Measurements from ENCODE around the gene SLC4A2.

Gene SLC4A2

GRCh38 chr7:151013733-151014497 is 45.5 kb upstream of the SLC4A2 start:
- peaks cover 5 to 11% of the 10 kb centered on the region in 2 donors for H3K27me3 ChIP-seq (ENCODE audit: control insufficient read depth in 1 of 2, insufficient read depth in 2 of 2, low read length in 2 of 2)
- peak overlapping the region; percentile 45 to 64 for H3K4me3 ChIP-seq (ENCODE audit: low read depth in 1 of 2, low read length in 2 of 2)
- peaks cover 23 to 40% of the 10 kb centered on the region in 2 donors for H3K4me1 ChIP-seq (ENCODE audit: control insufficient read depth in 1 of 2, insufficient read depth in 2 of 2, low read length in 2 of 2)
- H3K27ac ChIP-seq (ENCODE audit: low read depth, low read length), result no peak overlapping the region
- no peaks in the 10 kb centered on the region for H3K9me3 ChIP-seq (ENCODE audit: control insufficient read depth in 1 of 2, low read length in 2 of 2)
- peak overlapping the region; percentile 36 to 38 for H3K9ac ChIP-seq (ENCODE audit: low read depth in 1 of 2, low read length in 2 of 2)
- no peaks in the 10 kb centered on the region for H3K36me3 ChIP-seq (ENCODE audit: control insufficient read depth in 1 of 2, insufficient read depth in 2 of 2, low read length in 2 of 2)

DNA sequence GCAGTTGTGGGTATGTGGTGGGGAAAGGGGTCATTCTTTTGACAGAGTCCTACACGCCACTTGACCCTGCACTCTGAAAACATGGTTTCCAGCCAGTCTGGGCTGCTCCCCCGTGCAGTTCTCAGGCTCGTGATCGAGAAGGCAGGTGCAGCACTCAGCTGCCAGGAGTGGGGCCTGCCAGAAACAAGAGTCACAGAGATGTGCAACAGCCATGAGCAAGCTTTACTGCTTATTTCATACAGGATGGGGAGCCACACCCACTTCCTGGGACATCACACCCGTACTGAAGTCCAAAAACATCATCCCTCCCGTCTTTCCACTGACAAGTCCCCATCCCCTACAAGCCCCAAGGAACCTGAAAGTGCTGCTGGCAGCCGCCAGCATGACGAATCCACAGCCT is 44.4 kb upstream of the SLC4A2 start:
- Histone ChIP-seq H3K4me1 (ENCODE audit: control insufficient read depth in 1 of 2, insufficient read depth in 2 of 2, low read length in 2 of 2) (peaks cover 26 to 44% of the 10 kb centered on the region in 2 donors), H3K36me3 (ENCODE audit: control insufficient read depth in 1 of 2, insufficient read depth in 2 of 2, low read length in 2 of 2) (no peaks in the 10 kb centered on the region), H3K27ac (ENCODE audit: low read depth, low read length) (no peak overlapping the region), H3K4me3 (ENCODE audit: low read depth in 1 of 2, low read length in 2 of 2) (no peak overlapping the region), H3K9ac (ENCODE audit: low read depth in 1 of 2, low read length in 2 of 2) (no peak overlapping the region), H3K27me3 (ENCODE audit: control insufficient read depth in 1 of 2, insufficient read depth in 2 of 2, low read length in 2 of 2) (peaks cover 14 to 21% of the 10 kb centered on the region in 2 donors), H3K9me3 (ENCODE audit: control insufficient read depth in 1 of 2, low read length in 2 of 2) (no peaks in the 10 kb centered on the region)

GRCh38 chr7:151015967-151016366 is 43.4 kb upstream of the SLC4A2 start:
- H3K36me3 ChIP-seq (ENCODE audit: control insufficient read depth in 1 of 2, insufficient read depth in 2 of 2, low read length in 2 of 2), result no peaks in the 10 kb centered on the region
- H3K27me3 ChIP-seq (ENCODE audit: control insufficient read depth in 1 of 2, insufficient read depth in 2 of 2, low read length in 2 of 2), result peaks cover 24 to 31% of the 10 kb centered on the region in 2 donors
- peaks cover 26 to 41% of the 10 kb centered on the region in 2 donors for H3K4me1 ChIP-seq (ENCODE audit: control insufficient read depth in 1 of 2, insufficient read depth in 2 of 2, low read length in 2 of 2)

DNA sequence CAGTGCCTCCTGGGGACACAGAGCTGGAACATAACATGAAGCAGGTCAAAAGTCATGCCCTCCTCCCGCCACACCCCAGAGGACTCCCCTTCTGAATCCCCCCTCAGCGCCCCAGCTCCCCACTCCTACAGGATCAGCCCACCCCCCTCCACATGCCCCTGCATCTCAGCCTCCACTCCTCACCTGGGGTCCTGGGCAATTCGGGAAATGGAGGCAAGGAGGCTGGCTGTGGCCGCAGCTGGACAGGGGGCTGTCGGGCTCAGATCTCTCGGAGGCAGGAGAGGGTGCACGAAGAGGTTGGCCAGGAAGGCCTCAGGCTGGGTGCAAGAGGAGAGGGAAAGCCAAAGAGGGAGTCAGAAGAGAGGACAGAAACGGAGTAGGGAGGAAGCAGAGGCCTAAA is 42.9 kb upstream of the SLC4A2 start:
- Histone ChIP-seq H3K9me3 (ENCODE audit: control insufficient read depth in 1 of 2, low read length in 2 of 2) (no peaks in the 10 kb centered on the region), H3K4me1 (ENCODE audit: control insufficient read depth in 1 of 2, insufficient read depth in 2 of 2, low read length in 2 of 2) (peaks cover 26 to 41% of the 10 kb centered on the region in 2 donors), H3K9ac (ENCODE audit: low read depth in 1 of 2, low read length in 2 of 2) (no peak overlapping the region), H3K36me3 (ENCODE audit: control insufficient read depth in 1 of 2, insufficient read depth in 2 of 2, low read length in 2 of 2) (no peaks in the 10 kb centered on the region), H3K27ac (ENCODE audit: low read depth, low read length) (no peak overlapping the region), H3K4me3 (ENCODE audit: low read depth in 1 of 2, low read length in 2 of 2) (no peak overlapping the region), H3K27me3 (ENCODE audit: control insufficient read depth in 1 of 2, insufficient read depth in 2 of 2, low read length in 2 of 2) (peaks cover 24 to 31% of the 10 kb centered on the region in 2 donors)

More at GRCh38 chr7:151015967-151016366, 43.4 kb upstream of the SLC4A2 start:
- H3K9ac ChIP-seq (ENCODE audit: low read depth in 1 of 2, low read length in 2 of 2), result no peak overlapping the region
- no peak overlapping the region for H3K27ac ChIP-seq (ENCODE audit: low read depth, low read length)
- no peak overlapping the region for H3K4me3 ChIP-seq (ENCODE audit: low read depth in 1 of 2, low read length in 2 of 2)
- no peaks in the 10 kb centered on the region for H3K9me3 ChIP-seq (ENCODE audit: control insufficient read depth in 1 of 2, low read length in 2 of 2)

DNA sequence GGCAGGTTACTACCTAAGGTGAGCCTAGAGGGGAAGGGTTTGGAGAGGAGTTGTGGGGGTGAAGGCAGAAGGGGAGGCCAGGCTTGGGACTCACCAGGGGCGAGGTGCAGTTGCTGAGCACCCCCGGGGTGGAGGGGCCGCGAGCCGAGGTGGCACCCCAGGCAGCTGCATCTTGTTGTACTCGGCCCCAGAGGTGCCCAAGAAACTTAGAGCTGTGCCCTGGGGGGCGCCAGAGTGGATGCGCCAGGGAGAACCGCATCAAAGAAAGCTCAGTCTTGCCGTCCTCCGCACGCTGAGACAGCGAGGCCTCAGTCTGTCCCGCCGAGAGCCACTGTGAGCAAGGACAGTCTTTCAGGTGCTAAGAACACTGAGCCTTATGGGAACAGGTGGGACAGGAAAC is 42.4 kb upstream of the SLC4A2 start:
- Histone ChIP-seq H3K4me3 (ENCODE audit: low read depth in 1 of 2, low read length in 2 of 2) (no peak overlapping the region), H3K36me3 (ENCODE audit: control insufficient read depth in 1 of 2, insufficient read depth in 2 of 2, low read length in 2 of 2) (no peaks in the 10 kb centered on the region), H3K27me3 (ENCODE audit: control insufficient read depth in 1 of 2, insufficient read depth in 2 of 2, low read length in 2 of 2) (peaks cover 24 to 31% of the 10 kb centered on the region in 2 donors), H3K9ac (ENCODE audit: low read depth in 1 of 2, low read length in 2 of 2) (no peak overlapping the region), H3K27ac (ENCODE audit: low read depth, low read length) (no peak overlapping the region), H3K9me3 (ENCODE audit: control insufficient read depth in 1 of 2, low read length in 2 of 2) (no peaks in the 10 kb centered on the region), H3K4me1 (ENCODE audit: control insufficient read depth in 1 of 2, insufficient read depth in 2 of 2, low read length in 2 of 2) (peaks cover 22 to 39% of the 10 kb centered on the region in 2 donors)

- H3K4me1 ChIP-seq (ENCODE audit: control insufficient read depth in 1 of 2, insufficient read depth in 2 of 2, low read length in 2 of 2), result peaks cover 19 to 34% of the 10 kb centered on the region in 2 donors
- peak overlapping the region in 1 of 2 donors; percentile 51 for H3K4me3 ChIP-seq (ENCODE audit: low read depth in 1 of 2, low read length in 2 of 2)
- H3K36me3 ChIP-seq (ENCODE audit: control insufficient read depth in 1 of 2, insufficient read depth in 2 of 2, low read length in 2 of 2), result no peaks in the 10 kb centered on the region
- H3K27me3 ChIP-seq (ENCODE audit: control insufficient read depth in 1 of 2, insufficient read depth in 2 of 2, low read length in 2 of 2), result peaks cover 24 to 31% of the 10 kb centered on the region in 2 donors
- H3K9ac ChIP-seq (ENCODE audit: low read depth in 1 of 2, low read length in 2 of 2), result no peak overlapping the region
- no peaks in the 10 kb centered on the region for H3K9me3 ChIP-seq (ENCODE audit: control insufficient read depth in 1 of 2, low read length in 2 of 2)
- H3K27ac ChIP-seq (ENCODE audit: low read depth, low read length), result no peak overlapping the region
Observed at GRCh38 chr7:151017370-151017952, 41.9 kb upstream of the SLC4A2 start.

- no peaks in the 10 kb centered on the region for H3K9me3 ChIP-seq (ENCODE audit: control insufficient read depth in 1 of 2, low read length in 2 of 2)
Observed at GRCh38 chr7:151017953-151018420, 41.4 kb upstream of the SLC4A2 start.

GRCh38 chr7:151018421-151019129 is 40.8 kb upstream of the SLC4A2 start:
- Histone ChIP-seq H3K27ac (ENCODE audit: low read depth, low read length) (no peak overlapping the region), H3K36me3 (ENCODE audit: control insufficient read depth in 1 of 2, insufficient read depth in 2 of 2, low read length in 2 of 2) (no peaks in the 10 kb centered on the region), H3K27me3 (ENCODE audit: control insufficient read depth in 1 of 2, insufficient read depth in 2 of 2, low read length in 2 of 2) (peaks cover 24 to 31% of the 10 kb centered on the region in 2 donors), H3K4me3 (ENCODE audit: low read depth in 1 of 2, low read length in 2 of 2) (peak overlapping the region in 1 of 2 donors; percentile 51), H3K4me1 (ENCODE audit: control insufficient read depth in 1 of 2, insufficient read depth in 2 of 2, low read length in 2 of 2) (peaks cover 11 to 25% of the 10 kb centered on the region in 2 donors), H3K9ac (ENCODE audit: low read depth in 1 of 2, low read length in 2 of 2) (no peak overlapping the region), H3K9me3 (ENCODE audit: control insufficient read depth in 1 of 2, low read length in 2 of 2) (no peaks in the 10 kb centered on the region)

More at GRCh38 chr7:151017953-151018420, 41.4 kb upstream of the SLC4A2 start:
- H3K4me3 ChIP-seq (ENCODE audit: low read depth in 1 of 2, low read length in 2 of 2), result peak overlapping the region in 1 of 2 donors; percentile 51
- no peak overlapping the region for H3K27ac ChIP-seq (ENCODE audit: low read depth, low read length)
- H3K9ac ChIP-seq (ENCODE audit: low read depth in 1 of 2, low read length in 2 of 2), result no peak overlapping the region
- H3K27me3 ChIP-seq (ENCODE audit: control insufficient read depth in 1 of 2, insufficient read depth in 2 of 2, low read length in 2 of 2), result peaks cover 24 to 31% of the 10 kb centered on the region in 2 donors
- no peaks in the 10 kb centered on the region for H3K36me3 ChIP-seq (ENCODE audit: control insufficient read depth in 1 of 2, insufficient read depth in 2 of 2, low read length in 2 of 2)
- H3K4me1 ChIP-seq (ENCODE audit: control insufficient read depth in 1 of 2, insufficient read depth in 2 of 2, low read length in 2 of 2), result peaks cover 14 to 29% of the 10 kb centered on the region in 2 donors

DNA sequence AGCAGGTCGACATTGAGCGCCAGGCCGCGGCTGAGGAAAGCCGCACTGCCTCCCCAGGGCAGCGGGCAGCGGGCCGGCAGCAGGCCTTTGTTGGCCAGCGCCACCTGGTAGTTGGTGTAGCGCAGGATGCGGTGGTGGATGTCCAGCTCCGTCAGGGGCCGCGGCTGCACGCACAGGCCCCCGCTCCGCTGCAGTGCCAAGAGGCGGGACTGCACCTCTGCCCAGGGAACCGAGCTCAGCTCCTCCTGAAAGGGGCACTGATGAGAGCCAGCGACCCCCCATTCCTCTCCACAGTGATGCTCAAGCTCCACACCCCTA is 40.3 kb upstream of the SLC4A2 start:
- Histone ChIP-seq H3K27me3 (ENCODE audit: control insufficient read depth in 1 of 2, insufficient read depth in 2 of 2, low read length in 2 of 2) (peaks cover 24 to 31% of the 10 kb centered on the region in 2 donors), H3K27ac (ENCODE audit: low read depth, low read length) (no peak overlapping the region), H3K36me3 (ENCODE audit: control insufficient read depth in 1 of 2, insufficient read depth in 2 of 2, low read length in 2 of 2) (no peaks in the 10 kb centered on the region), H3K4me3 (ENCODE audit: low read depth in 1 of 2, low read length in 2 of 2) (peak overlapping the region in 1 of 2 donors; percentile 32), H3K4me1 (ENCODE audit: control insufficient read depth in 1 of 2, insufficient read depth in 2 of 2, low read length in 2 of 2) (peaks cover 11 to 20% of the 10 kb centered on the region in 2 donors), H3K9me3 (ENCODE audit: control insufficient read depth in 1 of 2, low read length in 2 of 2) (no peaks in the 10 kb centered on the region), H3K9ac (ENCODE audit: low read depth in 1 of 2, low read length in 2 of 2) (no peak overlapping the region)

DNA sequence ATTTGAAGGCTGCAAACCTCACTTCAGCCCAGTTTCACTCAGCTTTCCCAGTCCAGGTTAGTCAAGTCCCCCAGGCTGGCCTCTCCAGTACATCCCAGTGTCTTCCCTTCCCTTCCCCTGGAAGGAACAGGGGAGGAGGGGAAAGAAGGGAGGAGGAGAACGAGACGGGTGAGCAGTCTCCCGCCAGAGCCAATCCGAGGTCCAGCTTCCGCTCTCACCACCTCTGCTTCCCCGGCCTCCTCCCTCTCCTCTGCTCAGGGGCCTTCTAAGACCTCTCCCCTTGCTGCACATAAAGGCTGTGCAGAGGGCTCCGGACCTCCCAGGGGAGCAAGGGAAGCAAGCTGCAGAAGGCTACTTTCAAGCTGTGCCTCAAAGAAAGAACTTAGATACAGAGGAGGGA is 39.2 kb upstream of the SLC4A2 start:
- Histone ChIP-seq H3K4me3 (ENCODE audit: low read depth in 1 of 2, low read length in 2 of 2) (no peak overlapping the region), H3K27me3 (ENCODE audit: control insufficient read depth in 1 of 2, insufficient read depth in 2 of 2, low read length in 2 of 2) (peaks cover 24 to 31% of the 10 kb centered on the region in 2 donors), H3K4me1 (ENCODE audit: control insufficient read depth in 1 of 2, insufficient read depth in 2 of 2, low read length in 2 of 2) (peaks cover 11 to 18% of the 10 kb centered on the region in 2 donors), H3K27ac (ENCODE audit: low read depth, low read length) (no peak overlapping the region), H3K9ac (ENCODE audit: low read depth in 1 of 2, low read length in 2 of 2) (no peak overlapping the region), H3K36me3 (ENCODE audit: control insufficient read depth in 1 of 2, insufficient read depth in 2 of 2, low read length in 2 of 2) (no peaks in the 10 kb centered on the region), H3K9me3 (ENCODE audit: control insufficient read depth in 1 of 2, low read length in 2 of 2) (no peaks in the 10 kb centered on the region)

All from duodenal mucosa (tissue), 2 donors.